GM21825 (cell line): ENCODE measurements around the gene SRGN.
"Not testable (repeated sequence)": the region's sequence is repeated elsewhere in the genome, so short reads cannot be mapped to it uniquely, and the experiment has no call there.

Experiments used
- ATAC-seq: cut with Tn5 transposase; IDR thresholded peaks from one replicate; pipeline ENCODE4 v1.9.1; 2021; ENCODE audit warnings: mild to moderate bottlenecking, moderate library complexity; ENCODE audit not compliant: unreplicated experiment

SRGN gene

GRCh38 chr10:69087590-69088470, at the start of gene SRGN:
Gene SRGN, plus strand, starts transcription at chr10:69088103. Its CDS starts 55 bp downstream, at chr10:69088158.
- peak; percentile 51 for ATAC-seq

- ATAC-seq = not testable (repeated sequence)
Measured at GRCh38 chr10:69040904-69041303, 47.0 kb upstream of the SRGN start.

- ATAC-seq = no peak
Measured at GRCh38 chr10:69042417-69042816, 45.5 kb upstream of the SRGN start.

GRCh38 chr10:69042838-69043237, 45.1 kb upstream of the SRGN start:
- ATAC-seq = no peak

GRCh38 chr10:69043931-69044531, 43.9 kb upstream of the SRGN start:
- peak; percentile 50 for ATAC-seq

GRCh38 chr10:69044546-69044945, 43.4 kb upstream of the SRGN start:
- peak; percentile 18 for ATAC-seq

- peak; percentile 59 for ATAC-seq
Measured at GRCh38 chr10:69045441-69046300, 42.2 kb upstream of the SRGN start.

- no peak for ATAC-seq
Measured at GRCh38 chr10:69047111-69047832, 40.6 kb upstream of the SRGN start.

GRCh38 chr10:69048103-69048502, 39.8 kb upstream of the SRGN start:
- no peak for ATAC-seq

GRCh38 chr10:69049566-69049961, 38.3 kb upstream of the SRGN start:
- no peak for ATAC-seq

- no peak for ATAC-seq
Measured at GRCh38 chr10:69051303-69051702, 36.6 kb upstream of the SRGN start.

- ATAC-seq = no peak
Measured at GRCh38 chr10:69051710-69052487, 36.0 kb upstream of the SRGN start.

- ATAC-seq = no peak
Measured at GRCh38 chr10:69052736-69053135, 35.2 kb upstream of the SRGN start.

- ATAC-seq = no peak
Measured at GRCh38 chr10:69055241-69055640, 32.7 kb upstream of the SRGN start.

- ATAC-seq = peak; percentile 31
Measured at GRCh38 chr10:69056129-69056528, 31.8 kb upstream of the SRGN start.

GRCh38 chr10:69056536-69057260, 31.2 kb upstream of the SRGN start:
- no peak for ATAC-seq

GRCh38 chr10:69057261-69057950, 30.5 kb upstream of the SRGN start:
- no peak for ATAC-seq

GRCh38 chr10:69057951-69058297, 30.0 kb upstream of the SRGN start:
- no peak for ATAC-seq
